HG02642 (cell line): ENCODE results near the gene SH3PXD2A.
"Not testable (repeated sequence)": the region's sequence is repeated elsewhere in the genome, so short reads cannot be mapped to it uniquely, and the experiment has no call there.

Source experiments
- ATAC-seq: cut with Tn5 transposase; IDR thresholded peaks from one replicate; pipeline ENCODE4 v1.9.1; 2021; ENCODE audit warnings: mild to moderate bottlenecking; ENCODE audit not compliant: unreplicated experiment, poor library complexity

The SH3PXD2A gene

GRCh38 chr10:103850572-103850895, 4.8 kb downstream of the SH3PXD2A start:
- ATAC-seq = no peak

- no peak for ATAC-seq
Observed at GRCh38 chr10:103849880-103850571, 5.3 kb downstream of the SH3PXD2A start.

GRCh38 chr10:103849212-103849877, 6.0 kb downstream of the SH3PXD2A start:
- ATAC-seq = no peak

GRCh38 chr10:103847909-103848468, 7.4 kb downstream of the SH3PXD2A start:
- no peak for ATAC-seq

- ATAC-seq = no peak
Observed at GRCh38 chr10:103847346-103847745, 8.0 kb downstream of the SH3PXD2A start.

GRCh38 chr10:103845972-103846371, 9.4 kb downstream of the SH3PXD2A start:
- no peak for ATAC-seq

DNA sequence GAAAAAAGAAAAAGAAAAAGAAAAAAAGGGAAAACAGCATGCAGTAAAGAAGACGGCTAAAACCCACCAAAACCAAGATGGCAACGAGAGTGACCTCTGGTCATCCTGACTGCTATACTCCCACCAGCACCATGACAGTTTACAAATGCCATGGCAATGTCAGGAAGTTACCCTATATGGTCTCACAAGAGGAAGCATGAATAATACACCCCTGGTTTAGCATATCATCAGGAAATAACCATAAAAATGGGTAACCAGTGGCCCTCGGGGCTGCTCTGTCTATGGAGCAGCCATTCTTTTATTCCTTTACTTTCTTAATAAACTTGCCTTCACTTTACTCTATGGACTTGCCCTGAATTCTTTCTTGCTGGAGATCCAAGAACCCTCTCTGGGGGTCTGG, 10.0 kb downstream of the SH3PXD2A start:
- not testable (repeated sequence) for ATAC-seq

- no peak for ATAC-seq
Observed at GRCh38 chr10:103843854-103844570, 11.4 kb downstream of the SH3PXD2A start.

- no peak for ATAC-seq
Observed at GRCh38 chr10:103843045-103843444, 12.3 kb downstream of the SH3PXD2A start.

DNA sequence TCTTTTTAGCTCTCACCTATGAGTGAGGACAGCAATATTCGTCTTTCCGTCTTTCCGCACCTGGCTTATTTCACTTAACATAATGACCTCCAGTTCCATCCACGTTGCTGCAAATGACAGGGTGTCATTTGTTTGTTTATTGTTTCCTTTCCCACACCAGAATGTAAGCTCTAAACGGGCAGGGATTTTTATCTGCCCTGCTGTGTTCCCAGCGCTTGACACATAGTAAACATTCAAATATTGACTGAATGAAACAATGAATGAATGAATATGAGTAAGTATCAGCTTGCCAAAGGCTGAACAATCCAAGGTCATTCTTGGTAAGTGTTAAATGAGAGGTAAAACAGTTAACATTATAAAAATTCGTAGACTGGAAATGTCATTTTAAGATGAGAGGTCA, 12.8 kb downstream of the SH3PXD2A start:
- no peak for ATAC-seq

GRCh38 chr10:103841519-103841918, 13.9 kb downstream of the SH3PXD2A start:
- no peak for ATAC-seq

DNA sequence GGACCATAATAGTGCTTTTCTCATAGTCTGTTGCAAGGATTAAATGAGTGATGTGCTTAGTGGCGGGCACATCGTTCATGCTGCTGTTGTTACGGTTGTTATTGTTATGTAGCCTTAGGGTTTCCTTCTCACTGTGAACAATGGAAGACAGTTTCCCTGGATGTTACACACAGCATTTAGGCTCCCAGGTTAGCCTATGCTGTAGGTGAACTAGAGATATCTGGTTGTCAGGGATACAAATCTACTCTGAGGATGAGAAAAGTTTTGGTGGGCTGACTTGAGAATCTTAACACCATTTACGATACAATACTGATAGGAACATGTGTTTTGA, 14.7 kb downstream of the SH3PXD2A start:
- ATAC-seq = no peak

DNA sequence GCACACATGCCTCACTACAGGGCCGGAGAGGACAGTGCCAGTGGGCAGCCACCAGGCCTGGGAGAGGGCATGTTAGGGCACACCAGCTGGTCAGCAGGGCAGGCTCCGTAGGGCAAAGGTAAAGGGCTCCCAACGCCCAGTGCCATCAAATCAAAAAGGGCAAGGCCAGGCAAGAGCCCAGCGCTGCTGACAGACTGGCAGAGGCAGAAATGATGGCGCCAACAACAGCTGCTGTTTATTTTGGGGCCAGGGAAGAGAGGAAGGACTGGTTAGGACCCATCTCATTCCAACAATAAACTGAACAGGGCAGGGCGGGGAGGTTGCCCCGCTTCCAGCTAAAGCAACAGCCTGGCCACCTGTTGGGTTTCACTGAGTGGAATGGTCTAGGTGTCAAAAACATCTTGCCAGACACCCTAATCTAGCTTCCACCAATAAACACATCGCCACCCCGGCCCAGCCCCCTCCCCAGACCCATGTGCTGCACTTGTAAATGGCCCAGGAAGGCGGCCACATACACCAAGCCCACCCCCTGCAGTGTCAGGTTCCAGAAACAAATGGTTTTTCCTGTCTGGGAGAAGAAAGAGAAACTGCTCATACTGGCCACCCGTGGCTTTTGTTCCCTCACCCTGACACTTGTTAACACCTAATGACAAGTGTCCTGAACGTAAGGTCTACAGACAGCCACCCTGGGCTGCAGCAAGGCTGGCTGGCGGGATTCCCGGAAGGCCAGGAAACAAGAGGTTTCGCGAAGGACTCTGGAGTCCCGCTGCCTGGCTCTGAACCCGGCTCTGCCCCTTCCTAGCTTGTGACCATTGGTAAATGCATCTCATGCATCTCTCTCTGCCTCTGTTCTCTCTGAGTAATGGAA, 15.3 kb downstream of the SH3PXD2A start:
- no peak for ATAC-seq

- ATAC-seq = no peak
Observed at GRCh38 chr10:103839519-103839871, 15.9 kb downstream of the SH3PXD2A start.

DNA sequence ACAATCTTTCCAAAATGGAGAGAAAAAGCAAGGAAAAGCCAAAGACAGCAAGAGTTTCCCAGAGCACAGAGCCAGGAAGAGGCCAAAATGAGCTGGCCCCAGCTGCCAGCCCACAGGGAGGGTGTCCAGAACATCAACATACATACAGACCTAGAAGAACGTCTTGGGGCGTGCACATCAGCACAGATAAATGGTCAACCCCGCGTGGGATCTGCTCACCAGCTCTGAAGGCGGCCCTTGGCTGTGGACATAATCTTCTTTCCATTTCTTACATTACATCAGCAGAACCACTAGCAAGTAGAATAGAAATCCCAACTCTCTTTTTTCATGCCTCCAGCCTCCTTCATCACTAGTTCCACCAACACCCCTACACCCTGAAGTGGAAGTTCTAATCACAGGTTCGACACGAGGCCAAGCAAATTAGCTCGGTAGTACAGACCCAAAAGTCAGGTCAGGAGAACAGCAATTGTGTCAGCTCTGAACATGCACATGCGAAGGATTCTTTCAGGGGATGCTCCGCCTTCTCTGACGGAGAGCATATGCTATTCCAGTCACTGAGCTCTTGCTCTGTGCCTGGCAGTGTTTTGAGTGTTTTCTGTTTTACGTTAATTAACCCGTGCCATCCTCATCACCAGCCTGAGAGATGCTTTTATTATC, 16.4 kb downstream of the SH3PXD2A start:
- no peak for ATAC-seq

DNA sequence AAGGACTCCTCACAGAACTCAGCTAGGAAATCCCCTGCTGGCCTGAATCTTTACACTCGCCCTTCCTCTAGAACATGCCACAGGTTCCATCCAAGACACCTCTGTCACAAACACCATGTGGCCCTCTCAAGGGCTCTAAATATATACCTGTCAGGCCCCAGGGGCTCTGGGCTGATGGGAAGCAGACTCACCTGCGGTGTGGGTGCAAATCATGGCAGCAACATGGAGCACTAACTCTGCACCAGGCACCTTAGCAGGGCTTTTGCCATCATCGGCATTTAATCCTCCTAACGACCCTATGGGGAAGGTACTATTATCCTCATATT, 17.3 kb downstream of the SH3PXD2A start:
- no peak for ATAC-seq

GRCh38 chr10:103837370-103838069, 17.9 kb downstream of the SH3PXD2A start:
- no peak for ATAC-seq

- no peak for ATAC-seq
Observed at GRCh38 chr10:103836861-103837260, 18.5 kb downstream of the SH3PXD2A start.

GRCh38 chr10:103836273-103836672, 19.1 kb downstream of the SH3PXD2A start:
- no peak for ATAC-seq
